Subcutaneous abdominal adipose tissue (tissue), 5 donors: ENCODE results near the gene ITM2C.

Experiments
- H3K27ac ChIP-seq: one replicate; pipeline ENCODE4 v1.7.0; 2013; ENCODE audit warnings: low read depth, mild to moderate bottlenecking, inconsistent platforms, low read length, moderate library complexity
- H3K27me3 ChIP-seq, 5 donors: one replicate each; pipeline ENCODE4 v1.7.0; 2013; ENCODE audit warnings: low read length in 5 of 5, inconsistent platforms in 1 of 5; ENCODE audit not compliant: control insufficient read depth in 5 of 5, insufficient read depth in 4 of 5
- H3K36me3 ChIP-seq, 5 donors: one replicate each; pipeline ENCODE4 v1.7.0; 2013; ENCODE audit warnings: low read length in 5 of 5; ENCODE audit not compliant: control insufficient read depth in 5 of 5, insufficient read depth in 5 of 5
- H3K4me1 ChIP-seq, 5 donors: one replicate each; pipeline ENCODE4 v1.7.0; 2013; ENCODE audit warnings: low read length in 5 of 5, mild to moderate bottlenecking in 3 of 5, moderate library complexity in 1 of 5; ENCODE audit not compliant: control insufficient read depth in 5 of 5, insufficient read depth in 5 of 5
- H3K4me3 ChIP-seq, 5 donors: one replicate each; pipeline ENCODE4 v1.7.0; 2013; ENCODE audit warnings: low read length in 5 of 5, low read depth in 1 of 5
- H3K9ac ChIP-seq, 5 donors: one replicate each; pipeline ENCODE4 v1.7.0; 2013; ENCODE audit warnings: low read length in 5 of 5, mild to moderate bottlenecking in 4 of 5, moderate library complexity in 3 of 5
- H3K9me3 ChIP-seq, 5 donors: one replicate each; pipeline ENCODE4 v1.7.0; 2013; ENCODE audit warnings: low read length in 5 of 5; ENCODE audit not compliant: control insufficient read depth in 5 of 5
- donor health status: healthy.
- donor health status: healthy.
- donor health status: healthy.
- donor health status: healthy.
- donor health status: healthy.

The ITM2C gene

DNA sequence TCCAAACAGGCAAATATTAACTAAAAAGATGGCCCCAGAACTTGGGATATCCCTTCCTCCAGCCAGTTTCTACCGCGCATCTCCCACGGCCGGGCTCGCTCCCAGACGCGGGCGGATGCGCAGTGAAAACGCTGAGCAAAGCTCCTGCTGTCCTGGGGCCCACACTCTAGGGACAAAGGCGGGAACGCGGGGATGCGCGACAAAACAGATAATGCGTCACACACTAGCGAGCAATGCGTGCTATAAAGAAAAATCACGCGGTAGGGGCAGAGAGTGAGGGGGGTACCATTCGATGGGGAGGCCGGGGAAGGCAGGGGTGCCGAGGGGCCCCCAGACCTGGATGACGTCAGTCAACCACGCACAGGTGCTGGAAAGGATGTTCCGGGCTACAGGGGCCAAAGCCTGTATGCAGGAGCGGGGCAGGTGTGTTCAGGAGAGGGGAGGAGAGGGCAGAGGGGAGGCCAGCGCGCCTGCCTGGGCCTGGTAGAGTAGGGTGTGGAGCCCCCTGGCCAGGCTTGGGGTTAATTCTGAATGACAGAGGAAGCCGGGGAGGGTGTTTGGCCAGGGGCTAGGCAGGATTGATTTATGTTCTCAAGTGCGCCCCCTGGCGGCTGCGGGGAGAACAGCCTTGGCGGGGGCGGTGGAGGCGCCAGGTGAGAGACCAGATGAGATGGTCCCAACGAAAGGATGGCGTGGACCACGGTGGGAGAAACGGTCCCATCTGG is 14.9 kb upstream of the ITM2C start:
- no peak overlapping the region for H3K27ac ChIP-seq
- no peaks in the 10 kb centered on the region for H3K36me3 ChIP-seq
- peaks cover 0 to 11% (median 0%) of the 10 kb centered on the region in 5 donors for H3K27me3 ChIP-seq
- H3K4me3 ChIP-seq = no peak overlapping the region
- H3K9me3 ChIP-seq = peaks cover 0 to 2% (median 0%) of the 10 kb centered on the region in 5 donors
- no peak overlapping the region for H3K9ac ChIP-seq
- peaks cover 0 to 6% (median 3%) of the 10 kb centered on the region in 5 donors for H3K4me1 ChIP-seq

DNA sequence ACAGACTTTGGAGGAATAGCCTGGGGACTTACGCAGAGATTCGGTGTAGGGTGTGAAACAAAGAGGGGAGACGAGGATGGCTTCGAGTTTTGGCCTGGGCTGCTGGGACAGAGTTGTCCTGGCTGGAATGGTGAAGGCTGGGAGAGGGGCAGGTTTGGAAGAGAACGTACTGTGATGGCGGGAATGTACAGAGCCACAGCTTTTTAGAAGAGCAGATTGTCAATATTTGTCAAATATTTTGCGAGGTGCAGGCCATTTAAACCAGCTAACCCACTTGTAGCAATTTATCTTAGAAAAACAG is 14.4 kb upstream of the ITM2C start:
- H3K4me3 ChIP-seq = no peak overlapping the region
- H3K9ac ChIP-seq = no peak overlapping the region
- H3K27ac ChIP-seq = no peak overlapping the region
- peaks cover 0 to 11% (median 0%) of the 10 kb centered on the region in 5 donors for H3K27me3 ChIP-seq
- peaks cover 0 to 2% (median 0%) of the 10 kb centered on the region in 5 donors for H3K9me3 ChIP-seq
- no peaks in the 10 kb centered on the region for H3K36me3 ChIP-seq
- peaks cover 0 to 6% (median 3%) of the 10 kb centered on the region in 5 donors for H3K4me1 ChIP-seq

DNA sequence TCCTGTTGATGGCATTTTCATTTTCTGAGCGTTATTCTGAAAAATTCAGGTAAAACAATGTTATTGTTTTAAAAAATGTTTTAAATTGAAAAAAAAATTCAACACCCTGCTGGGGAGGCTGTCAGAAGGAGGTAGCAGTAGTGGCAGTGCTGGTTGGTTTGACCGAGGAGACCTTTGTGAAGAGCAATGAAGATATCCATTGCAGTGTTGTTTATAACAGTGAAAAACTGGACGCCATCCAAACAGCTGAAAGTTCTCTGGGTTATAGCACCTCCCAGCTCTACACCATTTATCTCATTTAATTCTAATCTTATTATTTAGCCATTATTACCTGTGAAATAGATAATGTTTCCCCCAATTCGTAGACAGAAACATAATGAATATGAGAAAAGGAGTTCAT is 12.6 kb upstream of the ITM2C start:
- Histone ChIP-seq H3K27ac (no peak overlapping the region), H3K4me1 (peaks cover 0 to 6% (median 3%) of the 10 kb centered on the region in 5 donors), H3K4me3 (no peak overlapping the region), H3K27me3 (peaks cover 0 to 17% (median 8%) of the 10 kb centered on the region in 5 donors), H3K36me3 (no peaks in the 10 kb centered on the region), H3K9ac (no peak overlapping the region), H3K9me3 (no peaks in the 10 kb centered on the region)

DNA sequence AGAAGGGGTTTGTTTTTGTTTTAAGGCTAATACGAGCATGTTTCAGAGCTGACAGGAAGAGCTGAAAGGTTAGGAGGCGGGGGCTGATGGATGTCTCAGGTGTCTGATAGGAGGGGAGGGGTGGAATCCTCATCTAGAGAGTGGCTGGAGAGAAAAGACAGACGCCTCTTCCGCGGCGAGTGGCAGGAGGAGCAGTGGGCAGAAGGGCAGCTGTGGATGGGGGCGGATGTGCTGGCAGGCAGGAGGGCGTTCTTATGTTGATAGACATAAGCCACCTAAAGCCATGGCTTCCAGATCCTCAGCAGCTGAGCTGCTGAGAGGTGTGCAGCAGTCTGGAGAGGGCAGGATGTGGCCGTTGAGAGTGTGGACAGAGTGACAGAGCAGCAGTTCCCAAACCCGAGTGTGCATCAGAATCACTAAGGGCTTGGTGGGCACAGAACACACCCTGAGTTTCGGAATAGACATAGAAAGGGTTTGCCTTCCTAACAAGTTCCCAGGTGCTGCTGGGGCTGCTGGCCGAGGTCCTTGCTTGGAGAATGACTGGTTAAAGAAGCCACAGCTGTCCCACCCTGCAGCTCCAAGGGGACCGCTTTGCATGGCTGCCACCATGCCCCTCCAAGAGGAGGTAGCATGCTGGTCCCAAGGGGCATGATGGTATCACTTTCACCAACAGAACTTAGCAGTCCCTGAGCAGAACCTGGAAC is 3.0 kb upstream of the ITM2C start:
- Histone ChIP-seq H3K4me1 (peaks cover 1 to 22% (median 12%) of the 10 kb centered on the region in 5 donors), H3K9me3 (no peaks in the 10 kb centered on the region), H3K4me3 (no peak overlapping the region), H3K36me3 (no peaks in the 10 kb centered on the region), H3K27me3 (peaks cover 7 to 33% (median 24%) of the 10 kb centered on the region in 5 donors), H3K27ac (no peak overlapping the region), H3K9ac (no peak overlapping the region)

DNA sequence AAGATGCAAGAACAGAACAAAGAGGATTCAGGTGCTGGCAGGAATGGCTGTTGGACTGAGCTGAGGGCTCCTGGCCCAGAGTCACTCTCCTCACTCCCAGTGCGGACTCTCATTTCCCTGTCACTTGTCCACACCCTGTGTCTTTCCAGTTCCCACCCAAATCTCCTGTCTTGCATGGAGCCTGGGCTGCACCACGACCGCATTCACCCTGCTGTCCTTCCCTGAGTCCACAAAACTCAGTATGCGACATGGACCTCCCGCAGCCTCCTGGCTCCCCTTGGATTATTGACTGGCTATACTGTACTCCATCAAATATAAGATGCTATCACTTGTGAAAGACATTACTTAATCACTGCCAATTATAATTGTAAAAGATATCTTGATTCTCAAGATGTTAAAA is 2.5 kb upstream of the ITM2C start:
- H3K27ac ChIP-seq = no peak overlapping the region
- H3K27me3 ChIP-seq = peaks cover 7 to 27% (median 24%) of the 10 kb centered on the region in 5 donors
- H3K9me3 ChIP-seq = no peaks in the 10 kb centered on the region
- no peak overlapping the region for H3K9ac ChIP-seq
- no peak overlapping the region for H3K4me3 ChIP-seq
- H3K36me3 ChIP-seq = no peaks in the 10 kb centered on the region
- H3K4me1 ChIP-seq = peaks cover 3 to 27% (median 18%) of the 10 kb centered on the region in 5 donors

DNA sequence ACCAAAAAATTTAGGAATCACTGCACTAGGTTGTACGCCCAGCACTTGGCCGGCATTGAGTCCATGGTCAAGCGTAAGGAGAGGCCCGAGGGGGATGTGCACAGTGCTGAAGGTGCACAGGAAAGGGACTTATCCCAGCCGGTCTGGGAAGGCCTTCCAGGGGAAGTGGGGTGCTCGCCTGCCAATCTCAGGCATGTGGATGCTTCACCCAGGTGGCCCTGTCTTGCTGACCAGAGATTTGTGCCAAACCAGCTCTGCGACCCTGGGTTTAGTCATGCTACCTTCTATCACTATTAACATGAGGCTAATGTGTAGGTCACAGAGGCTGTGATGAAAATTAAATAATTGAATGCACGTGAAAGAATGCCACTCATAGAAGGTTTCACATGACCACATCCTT is 1.7 kb upstream of the ITM2C start:
- Histone ChIP-seq H3K9ac (no peak overlapping the region), H3K4me3 (no peak overlapping the region), H3K36me3 (no peaks in the 10 kb centered on the region), H3K9me3 (no peaks in the 10 kb centered on the region), H3K27ac (no peak overlapping the region), H3K4me1 (peaks cover 3 to 29% (median 19%) of the 10 kb centered on the region in 5 donors), H3K27me3 (peaks cover 7 to 26% (median 20%) of the 10 kb centered on the region in 5 donors)

DNA sequence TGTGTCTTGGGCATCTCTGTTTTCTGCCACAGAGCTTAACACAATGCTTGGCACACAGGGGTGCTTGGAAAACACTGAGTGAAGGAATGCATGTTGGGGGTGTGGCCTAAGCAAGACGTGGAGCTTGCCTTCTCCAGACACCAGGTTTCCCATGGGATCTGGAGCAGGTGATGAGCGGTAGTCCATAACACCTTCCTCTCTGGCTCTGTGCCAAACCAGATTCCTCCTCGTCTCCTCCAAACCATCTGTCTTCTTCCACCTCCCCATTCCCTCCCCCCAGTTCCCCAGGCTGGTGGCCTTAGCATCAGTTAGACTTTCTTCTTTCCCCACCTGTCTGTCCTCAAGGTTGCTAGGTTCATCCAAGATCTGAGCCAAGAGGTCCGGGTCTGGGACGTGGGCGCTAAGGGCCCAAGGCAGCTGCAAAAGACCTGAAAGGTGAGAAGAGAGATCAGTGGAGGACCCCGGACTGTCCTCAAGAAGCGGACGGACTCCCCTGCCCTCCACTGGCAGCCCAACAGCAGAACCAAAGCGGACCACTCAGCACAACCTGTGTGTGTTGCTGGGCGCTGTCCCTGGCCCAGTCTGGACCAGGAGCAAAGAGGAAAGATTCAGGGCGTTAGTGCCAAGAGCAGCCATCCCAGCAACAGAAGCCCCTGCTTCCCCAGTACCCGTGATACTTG is 1.2 kb upstream of the ITM2C start:
- H3K4me1 ChIP-seq = peaks cover 3 to 29% (median 24%) of the 10 kb centered on the region in 5 donors
- H3K27me3 ChIP-seq = peaks cover 7 to 26% (median 20%) of the 10 kb centered on the region in 5 donors
- H3K9me3 ChIP-seq = no peaks in the 10 kb centered on the region
- H3K27ac ChIP-seq = no peak overlapping the region
- no peak overlapping the region for H3K9ac ChIP-seq
- H3K36me3 ChIP-seq = no peaks in the 10 kb centered on the region
- H3K4me3 ChIP-seq = no peak overlapping the region

DNA sequence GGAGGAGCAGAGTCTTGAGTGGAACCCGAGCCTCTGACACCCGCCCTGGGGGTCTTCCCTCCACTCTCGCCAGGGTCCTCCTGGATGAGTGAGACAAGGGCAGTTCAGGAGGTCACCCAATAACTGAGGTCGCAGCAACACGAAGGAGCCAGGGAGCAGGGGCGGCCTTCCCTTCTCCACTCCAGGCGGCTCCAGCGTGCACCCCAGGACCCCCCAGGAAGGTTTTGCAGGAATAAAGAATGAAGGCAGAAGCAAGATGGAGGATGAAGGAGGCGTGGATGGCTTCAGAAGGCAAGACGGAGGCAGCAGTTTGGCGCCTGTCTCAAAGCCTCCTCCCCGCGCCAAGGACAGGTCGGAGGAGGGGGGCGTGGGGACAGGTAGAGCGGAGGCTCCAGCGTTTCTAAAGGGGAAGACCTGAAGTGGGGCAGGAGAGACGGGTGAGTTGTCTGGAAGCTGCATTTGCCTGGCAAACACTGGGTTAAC is 579 bp upstream of the ITM2C start:
- no peaks in the 10 kb centered on the region for H3K9me3 ChIP-seq
- H3K36me3 ChIP-seq = no peaks in the 10 kb centered on the region
- H3K4me3 ChIP-seq = peak overlapping the region; percentile 59 to 89 (median 66)
- peaks cover 3 to 29% (median 25%) of the 10 kb centered on the region in 5 donors for H3K4me1 ChIP-seq
- H3K9ac ChIP-seq = peak overlapping the region in 2 of 5 donors; percentile 16 to 47
- peaks cover 7 to 26% (median 20%) of the 10 kb centered on the region in 5 donors for H3K27me3 ChIP-seq
- H3K27ac ChIP-seq = no peak overlapping the region

DNA sequence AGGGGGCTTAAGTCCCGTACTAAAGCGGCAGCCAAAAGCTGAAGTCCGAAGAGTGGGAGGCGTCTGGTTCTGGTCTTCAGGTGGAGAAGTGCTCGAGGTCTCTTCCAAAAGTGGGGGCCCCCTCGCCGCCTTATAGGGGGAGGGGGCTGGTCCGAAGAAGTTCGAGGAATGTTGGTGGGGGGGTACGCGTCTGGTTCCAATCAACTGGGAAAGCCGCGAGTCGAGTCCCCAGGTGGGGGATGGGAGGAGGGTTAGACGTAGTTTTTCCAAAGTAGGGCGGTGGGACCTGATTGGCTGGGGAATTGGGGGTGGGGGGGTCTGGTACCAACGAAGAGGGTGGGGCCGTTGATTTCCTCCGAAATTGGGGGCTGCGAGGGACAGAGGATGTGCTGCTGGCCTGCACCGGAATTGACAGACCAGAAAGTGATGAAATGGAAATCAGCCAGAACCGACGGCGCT is 594 bp downstream of the ITM2C start:
- Histone ChIP-seq H3K9ac (peak overlapping the region in 4 of 5 donors; percentile 11 to 70 (median 64)), H3K27me3 (peaks cover 7 to 26% (median 20%) of the 10 kb centered on the region in 5 donors), H3K9me3 (no peaks in the 10 kb centered on the region), H3K36me3 (no peaks in the 10 kb centered on the region), H3K4me1 (peaks cover 3 to 38% (median 27%) of the 10 kb centered on the region in 5 donors), H3K27ac (no peak overlapping the region), H3K4me3 (peak overlapping the region; percentile 53 to 78 (median 65))
